K562 (cell line): ENCODE measurements around the gene FUCA1. TPM values are rescaled to one million over a fixed set of nuclear protein-coding genes. Genes with fewer than 3 reads are reported as not detected.

Source experiments
- ARID2 ChIP-seq: fragments of 450-650 bp; IDR thresholded peaks from 2 replicates; pipeline ENCODE4 v1.6.1; 2017; ENCODE audit warnings: antibody characterized with exemption, mild to moderate bottlenecking
- ATF1 ChIP-seq, 2 experiments: fragments of 450-650 bp in 1 of 2; IDR thresholded peaks; 2 replicates each; pipeline ENCODE4 v1.6.1; 2016; ENCODE audit warnings: missing compliant biosample characterization in 1 of 2, missing genetic modification characterization in 1 of 2
- ATF6 ChIP-seq: sonication (generic); formaldehyde crosslinking; IDR thresholded peaks from 2 replicates; pipeline ENCODE4 v1.4.0; 2020; ENCODE audit warnings: mild to moderate bottlenecking, missing genetic modification reagents
- ATF7 ChIP-seq: fragments of 450-650 bp; IDR thresholded peaks from 2 replicates; pipeline ENCODE4 v1.7.1; 2014; ENCODE audit warnings: mild to moderate bottlenecking, moderate library complexity
- CTBP1 ChIP-seq: fragments of 450-650 bp; IDR thresholded peaks from 2 replicates; pipeline ENCODE4 v1.6.1; 2016; ENCODE audit warnings: borderline replicate concordance
- CTCFL ChIP-seq: IDR thresholded peaks from 2 replicates; pipeline ENCODE4 v1.6.1; 2011; ENCODE audit warnings: borderline replicate concordance, low read depth, mild to moderate bottlenecking, moderate library complexity, low read length; ENCODE audit not compliant: insufficient read depth, poor library complexity, severe bottlenecking
- ETV6 ChIP-seq, 3 experiments: fragments of 150-350 bp in 1 of 3; sonication (generic) in 1 of 3; formaldehyde crosslinking in 1 of 3; IDR thresholded peaks; 2 replicates each; pipeline versions ENCODE4 v1.6.1 to v1.8.0; 2014 to 2022; ENCODE audit warnings: borderline replicate concordance in 2 of 3, low read depth in 2 of 3, antibody characterized with exemption in 1 of 3, low read length in 1 of 3, mild to moderate bottlenecking in 1 of 3, missing genetic modification reagents in 1 of 3
- KDM4B ChIP-seq, 2 experiments: fragments of 450-650 bp in 1 of 2; sonication (generic) in 1 of 2; IDR thresholded peaks; 2 replicates each; pipeline ENCODE4 v1.6.1; 2016 to 2017; ENCODE audit warnings: borderline replicate concordance in 2 of 2, antibody characterized with exemption in 1 of 2, low read depth in 1 of 2, mild to moderate bottlenecking in 1 of 2
- MTA3 ChIP-seq: fragments of 450-650 bp; formaldehyde crosslinking; IDR thresholded peaks from 2 replicates; pipeline ENCODE4 v1.6.1; 2017; ENCODE audit warnings: mild to moderate bottlenecking, borderline replicate concordance
- PRDM10 ChIP-seq: fragments of 450-650 bp; IDR thresholded peaks from 2 replicates; pipeline ENCODE4 v1.6.1; 2018; ENCODE audit not compliant: partially characterized antibody
- RCOR1 ChIP-seq, 2 experiments: IDR thresholded peaks; 2 replicates each; pipeline ENCODE4 v1.6.1; 2012; ENCODE audit warnings: low read depth in 2 of 2, low read length in 2 of 2, borderline replicate concordance in 1 of 2, improper control_type of control experiment in 1 of 2
- RFX5 ChIP-seq: IDR thresholded peaks from 2 replicates; pipeline ENCODE4 v1.6.1; 2011; ENCODE audit warnings: low read depth, mild to moderate bottlenecking, improper control_type of control experiment, low read length
- SREBF1 ChIP-seq: fragments of 150-350 bp; IDR thresholded peaks from 2 replicates; pipeline ENCODE4 v1.6.1; 2014; ENCODE audit warnings: antibody characterized with exemption, low read depth, low read length, borderline replicate concordance
- TARDBP ChIP-seq: fragments of 450-650 bp; IDR thresholded peaks from 2 replicates; pipeline ENCODE4 v1.6.1; 2016
- TCF7L2 ChIP-seq: fragments of 150-350 bp; IDR thresholded peaks from 2 replicates; pipeline ENCODE4 v1.6.1; 2016; ENCODE audit warnings: low read depth, mild to moderate bottlenecking, low read length, moderate library complexity
- TOE1 ChIP-seq, 2 experiments: fragments of 450-650 bp in 1 of 2; sonication (generic) in 1 of 2; formaldehyde crosslinking in 1 of 2; IDR thresholded peaks; 2 replicates each; pipeline versions ENCODE4 v1.7.1 to v1.8.0; 2016 to 2022; ENCODE audit warnings: borderline replicate concordance in 2 of 2, mild to moderate bottlenecking in 2 of 2, antibody characterized with exemption in 1 of 2, inconsistent platforms in 1 of 2, low read depth in 1 of 2, missing genetic modification reagents in 1 of 2, moderate library complexity in 1 of 2
- YY1 ChIP-seq, 3 experiments: IDR thresholded peaks; 2 replicates each; pipeline ENCODE4 v1.6.1; 2011; ENCODE audit warnings: low read length in 2 of 3, mild to moderate bottlenecking in 2 of 3, moderate library complexity in 2 of 3, borderline replicate concordance in 1 of 3, control low read depth in 1 of 3, low read depth in 1 of 3; ENCODE audit not compliant: insufficient read depth in 3 of 3, insufficient replicate concordance in 2 of 3, control insufficient read depth in 1 of 3, insufficient read length in 1 of 3; ENCODE audit errors: extremely low read depth in 1 of 3
- polyA plus RNA-seq, 8 experiments: library from polyadenylated mRNA; depleted of rRNA in 4 of 8; stranded (reverse) in 5 of 8; unstranded in 3 of 8; fragments of >200 nt; fragmentation: Nextera tagmentation in 2 of 8; fragmentation: Illumina TruSeq in 1 of 8; extraction: Ambion mirVana in 2 of 8; extraction: Trizol in 1 of 8; gene quantifications; 2 replicates each; pipeline versions ENCODE4 v1.2.1 to v1.2.3, GENCODE V29; 2011 to 2014; ENCODE audit warnings: inconsistent platforms in 1 of 8, missing spikeins in 1 of 8
- total RNA-seq, 7 experiments: library from RNA; depleted of rRNA in 6 of 7; stranded (reverse); fragments of >200 nt in 6 of 7; fragmentation: Illumina TruSeq in 2 of 7; extraction: Trizol in 2 of 7; gene quantifications; 2 replicates each; pipeline versions ENCODE4 v1.2.1 to v1.2.3, GENCODE V29; 2011 to 2021; ENCODE audit warnings: low replicate concordance in 1 of 7

FUCA1 gene
- total and polyA plus RNA-seq, 9 of the 15 experiments (the other 6 are each of a cell fraction or from before 2014, with no cell fraction given) = 7.0 to 20.5 (median 13.5) TPM

GRCh38 chr1:23809751-23810171 lies 58.3 kb downstream of the FUCA1 start (continued):
- TF ChIP-seq TOE1 (IDR thresholded peaks at IDR 0.05; ENCODE audit: borderline replicate concordance) (peak; percentile 94), TOE1 (CRISPR knock-in tag; IDR thresholded peaks at IDR 0.05; ENCODE audit: borderline replicate concordance, low read depth) (no peak), SREBF1 (no peak), ETV6 (IDR thresholded peaks at IDR 0.05; ENCODE audit: borderline replicate concordance in 1 of 2, low read depth in 2 of 2, low read length in 1 of 2) (no peak), ETV6 (CRISPR knock-in tag; IDR thresholded peaks at IDR 0.05; ENCODE audit: borderline replicate concordance) (no peak), ATF7 (peak; percentile 95), MTA3 (peak; percentile 72; the same call in 1 of the 2 replicates), TCF7L2 (peak; percentile 80), ATF1 (CRISPR knock-in tag; IDR thresholded peaks at IDR 0.05) (no peak), ATF1 (tag; IDR thresholded peaks at IDR 0.05) (peak; percentile 84), ARID2 (peak; percentile 74), ATF6 (CRISPR knock-in tag) (no peak), YY1 (IDR thresholded peaks at IDR 0.05; ENCODE audit: borderline replicate concordance in 1 of 3, control insufficient read depth in 1 of 3, extremely low read depth in 1 of 3, insufficient read depth in 3 of 3, insufficient read length in 1 of 3, insufficient replicate concordance in 2 of 3, low read depth in 1 of 3, low read length in 2 of 3) (peak in 1 of 3 experiments; percentile 36), PRDM10 (peak; percentile 35), RCOR1 (IDR thresholded peaks at IDR 0.05; ENCODE audit: borderline replicate concordance in 1 of 2, low read depth in 2 of 2, low read length in 2 of 2) (peak in 1 of 2 experiments; percentile 69; a peak in 1 of 4 replicates), CTBP1 (peak; percentile 47; the same call in 1 of the 2 replicates), KDM4B (IDR thresholded peaks at IDR 0.05; ENCODE audit: borderline replicate concordance in 2 of 2, low read depth in 1 of 2) (no peak), RFX5 (no peak), TARDBP (0 out of 2 replicates have a peak, but pooled peaks have one; percentile 71), CTCFL (peak; percentile 86)
